VCaP (cell line): ENCODE results near the gene CTDSPL.

Experiments used
- H3K27ac ChIP-seq: fragments of 450-650 bp; 2 replicates; pipeline ENCODE4 v1.5.1; 2017
- TF ChIP-seq, protein P1 (sequence below): fragments of 450-650 bp; conservative IDR thresholded peaks from 2 replicates; pipeline ENCODE4 v1.5.1; 2017; ENCODE audit warnings: mild to moderate bottlenecking, moderate library complexity

Gene CTDSPL

DNA sequence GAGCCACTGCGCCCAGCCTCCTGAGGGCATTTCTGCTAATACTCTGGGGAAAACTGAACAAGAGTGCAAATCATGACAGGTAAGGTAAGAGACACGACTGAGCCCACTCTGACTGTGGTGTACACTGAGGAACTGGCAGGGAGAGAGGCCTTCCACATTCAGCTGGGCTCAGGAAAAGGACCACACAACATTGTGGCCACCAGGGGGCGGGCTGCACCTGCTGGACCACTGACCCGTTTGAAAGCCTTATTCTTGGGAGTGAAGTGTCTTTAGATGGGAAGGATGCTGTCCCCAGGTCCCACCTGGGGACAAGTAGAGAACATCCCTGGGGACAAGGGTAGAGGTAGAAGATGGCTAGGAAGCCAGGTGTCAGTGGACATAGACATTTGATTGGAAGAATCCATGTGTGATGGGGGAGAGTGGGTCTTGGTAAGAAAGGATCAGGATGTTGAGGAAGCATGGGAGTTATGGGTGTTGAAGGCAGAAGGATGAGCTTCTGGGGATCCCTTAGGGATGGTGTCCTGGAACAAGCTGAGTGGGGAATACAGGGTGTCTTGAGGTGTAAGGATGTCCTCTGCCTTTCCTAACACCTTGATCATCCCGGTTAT lies 6.2 kb upstream of the CTDSPL start:
- TF ChIP-seq, protein P1, sequence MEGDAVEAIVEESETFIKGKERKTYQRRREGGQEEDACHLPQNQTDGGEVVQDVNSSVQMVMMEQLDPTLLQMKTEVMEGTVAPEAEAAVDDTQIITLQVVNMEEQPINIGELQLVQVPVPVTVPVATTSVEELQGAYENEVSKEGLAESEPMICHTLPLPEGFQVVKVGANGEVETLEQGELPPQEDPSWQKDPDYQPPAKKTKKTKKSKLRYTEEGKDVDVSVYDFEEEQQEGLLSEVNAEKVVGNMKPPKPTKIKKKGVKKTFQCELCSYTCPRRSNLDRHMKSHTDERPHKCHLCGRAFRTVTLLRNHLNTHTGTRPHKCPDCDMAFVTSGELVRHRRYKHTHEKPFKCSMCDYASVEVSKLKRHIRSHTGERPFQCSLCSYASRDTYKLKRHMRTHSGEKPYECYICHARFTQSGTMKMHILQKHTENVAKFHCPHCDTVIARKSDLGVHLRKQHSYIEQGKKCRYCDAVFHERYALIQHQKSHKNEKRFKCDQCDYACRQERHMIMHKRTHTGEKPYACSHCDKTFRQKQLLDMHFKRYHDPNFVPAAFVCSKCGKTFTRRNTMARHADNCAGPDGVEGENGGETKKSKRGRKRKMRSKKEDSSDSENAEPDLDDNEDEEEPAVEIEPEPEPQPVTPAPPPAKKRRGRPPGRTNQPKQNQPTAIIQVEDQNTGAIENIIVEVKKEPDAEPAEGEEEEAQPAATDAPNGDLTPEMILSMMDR: peak; percentile 96
- peak overlapping the region; percentile 85; the same call in 1 of the 2 replicates for H3K27ac ChIP-seq

DNA sequence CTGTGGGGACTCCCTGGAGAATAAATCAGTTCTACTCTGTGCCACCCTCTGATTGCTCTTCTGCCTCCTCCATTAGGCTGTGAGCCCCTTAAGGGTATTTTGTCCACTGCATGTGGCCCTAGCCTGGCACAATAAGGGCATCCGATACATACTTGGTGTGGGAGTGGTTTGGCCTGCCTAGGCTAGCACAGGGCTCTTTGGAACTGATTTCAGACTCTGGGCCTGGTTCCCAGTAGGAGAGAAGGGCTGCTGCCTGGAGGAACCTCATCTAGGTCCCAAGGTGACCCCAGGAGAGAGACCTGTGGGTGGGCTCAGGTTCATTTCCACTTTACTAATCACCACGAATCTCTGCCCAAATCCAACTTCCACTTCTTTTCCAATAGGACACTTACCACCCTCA lies 5.3 kb upstream of the CTDSPL start:
- TF ChIP-seq, protein P1: no peak
- H3K27ac ChIP-seq: peak overlapping the region; percentile 22; the same call in 1 of the 2 replicates

DNA sequence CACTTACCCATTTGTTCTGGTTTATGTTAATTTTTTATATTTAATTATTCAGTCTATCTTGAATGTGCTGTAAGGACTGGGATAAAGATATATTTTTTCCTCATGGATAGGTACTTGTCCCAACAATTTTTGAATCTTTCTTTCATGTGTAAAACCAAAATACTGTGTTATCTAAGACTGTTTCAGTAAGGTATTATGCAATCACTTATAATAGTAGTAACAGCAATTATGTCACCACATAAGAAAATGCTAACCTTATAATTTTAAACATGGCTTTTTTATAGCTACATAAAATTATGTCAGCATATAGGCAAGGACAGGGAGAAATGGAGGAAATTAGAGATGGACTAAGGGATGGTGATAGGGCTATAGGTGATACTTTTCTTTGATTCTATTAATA lies 2.9 kb upstream of the CTDSPL start:
- TF ChIP-seq, protein P1: no peak
- H3K27ac ChIP-seq: no peak overlapping the region

DNA sequence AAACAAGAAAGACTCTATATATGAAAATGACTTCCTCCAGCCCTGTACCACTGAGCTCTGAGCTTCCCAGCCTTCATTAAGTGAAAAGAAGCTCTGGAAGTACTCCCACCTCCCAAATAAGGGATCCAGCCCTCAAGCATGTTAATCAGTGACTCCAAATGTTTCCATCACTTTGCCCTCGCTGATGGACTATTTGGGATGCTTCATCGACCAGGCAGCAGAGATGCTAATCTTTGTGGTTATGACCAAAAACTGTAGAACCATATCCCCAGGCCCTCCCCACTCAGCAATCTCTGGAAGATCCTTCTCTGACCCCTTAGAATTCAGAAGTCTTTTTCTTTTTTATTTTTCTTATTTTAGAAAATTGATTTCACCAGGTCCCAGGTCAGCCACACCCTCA lies 2.3 kb upstream of the CTDSPL start:
- H3K27ac ChIP-seq: peak overlapping the region; percentile 99; the same call in 1 of the 2 replicates
- TF ChIP-seq, protein P1: no peak

DNA sequence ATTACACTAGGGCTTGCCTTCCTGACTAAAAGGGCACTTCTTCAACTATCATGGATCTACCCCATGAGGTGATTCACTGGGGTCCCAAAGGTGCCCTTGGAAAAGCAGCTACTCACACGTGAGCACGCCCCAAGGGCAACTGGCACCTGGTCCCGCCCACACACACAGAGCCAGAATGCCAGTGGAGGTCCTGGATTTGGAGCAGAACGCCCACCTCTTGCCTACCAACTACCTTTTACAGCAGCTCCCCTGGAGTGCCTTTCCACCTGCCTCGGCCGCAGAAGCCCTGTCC lies 1.8 kb upstream of the CTDSPL start:
- peak overlapping the region; percentile 99 for H3K27ac ChIP-seq
- TF ChIP-seq, protein P1: no peak

DNA sequence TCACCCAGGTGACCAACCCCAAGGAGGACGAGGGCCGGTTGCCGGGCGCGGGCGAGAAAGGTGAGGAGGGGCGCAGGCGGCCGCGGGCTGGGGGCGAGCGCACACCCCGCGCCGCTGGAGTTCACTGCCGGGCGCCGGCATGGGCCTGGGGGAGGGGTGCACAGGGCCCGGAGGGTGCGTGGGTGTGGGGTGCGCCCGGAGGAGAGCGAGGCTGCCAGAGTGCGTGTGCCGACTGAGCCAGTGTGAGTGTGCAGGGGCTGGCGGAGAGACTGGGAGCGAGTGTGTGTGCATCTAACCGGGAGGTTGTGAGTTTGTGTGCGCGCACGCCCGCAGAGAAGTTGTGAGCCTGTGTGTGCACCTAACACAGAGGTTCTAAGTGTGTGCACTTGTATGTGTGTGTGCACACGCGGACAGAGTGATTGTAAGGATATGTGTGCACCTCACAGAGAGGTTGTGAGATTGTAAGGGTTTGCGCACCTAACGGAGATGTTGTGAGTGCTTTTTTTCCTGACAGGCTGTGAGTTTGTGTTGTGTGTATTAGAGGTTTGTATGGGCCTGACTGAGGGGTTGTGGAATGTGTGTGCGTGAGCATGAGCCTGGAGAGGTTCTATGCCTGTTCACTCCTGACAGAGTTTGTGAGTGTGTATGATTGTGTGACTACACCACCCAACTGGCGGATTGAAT lies 681 bp downstream of the CTDSPL start:
- TF ChIP-seq, protein P1: no peak
- peak overlapping the region; percentile 99 for H3K27ac ChIP-seq

DNA sequence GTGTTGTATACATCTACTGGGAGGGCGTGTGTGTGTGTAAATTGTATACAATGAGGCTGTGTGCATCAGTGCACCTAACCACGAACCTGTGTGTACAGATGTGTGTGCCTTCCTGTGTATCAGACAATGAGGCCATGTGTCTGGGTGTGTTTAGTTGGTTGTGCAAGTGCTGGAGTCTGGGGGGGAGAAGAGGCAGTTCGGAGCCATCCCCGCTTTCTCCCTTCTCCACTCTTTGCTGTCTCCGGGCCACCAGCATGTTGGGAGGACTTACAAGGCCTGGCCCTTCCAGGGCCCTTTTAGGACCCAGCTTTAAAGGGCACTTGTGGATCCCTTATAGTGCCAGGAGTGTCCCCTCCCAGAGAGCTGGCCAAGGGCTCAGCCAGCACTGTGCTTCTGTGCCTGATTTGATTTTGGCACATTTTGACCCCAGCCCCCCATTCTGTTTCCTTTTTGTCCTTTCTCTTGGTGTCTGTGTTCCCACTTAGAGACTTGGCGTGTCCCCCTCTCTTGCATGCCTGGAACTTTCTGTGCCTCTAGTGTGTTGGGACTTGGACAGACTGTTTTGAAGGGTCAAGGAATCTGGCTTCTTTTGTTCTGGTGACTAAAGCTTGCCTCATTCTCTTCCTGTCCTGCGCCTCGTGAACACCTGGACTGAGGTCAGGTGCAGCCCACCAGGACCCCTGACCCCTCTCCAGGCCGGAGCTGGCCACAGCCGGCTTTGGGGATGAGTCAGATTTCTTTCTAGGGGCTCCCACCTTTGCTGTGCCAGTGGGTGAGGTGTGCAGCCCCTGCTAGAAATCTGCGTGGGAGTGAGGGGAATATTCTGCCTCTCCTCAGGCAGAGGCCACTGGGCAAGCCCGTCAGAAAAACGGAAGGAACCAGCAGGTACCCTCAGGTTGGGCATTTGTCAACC lies 1.5 kb downstream of the CTDSPL start:
- peak overlapping the region; percentile 99 for H3K27ac ChIP-seq

More for the DNA sequence above, 1.5 kb downstream of the CTDSPL start:
- TF ChIP-seq, protein P1: no peak
